HG03095 (cell line): Measurements from ENCODE around the gene EIF4E1B.

Experiments
- ATAC-seq: cut with Tn5 transposase; IDR thresholded peaks from one replicate; pipeline ENCODE4 v1.9.1; 2021; ENCODE audit warnings: moderate library complexity; ENCODE audit not compliant: unreplicated experiment

EIF4E1B gene

GRCh38 chr5:176625966-176626875, 4.3 kb upstream of the EIF4E1B start:
- no peak for ATAC-seq

- no peak for ATAC-seq
These were observed 3.6 kb upstream of the EIF4E1B start for GRCh38 chr5:176626876-176627236.

GRCh38 chr5:176627582-176627981, 2.9 kb upstream of the EIF4E1B start:
- no peak for ATAC-seq

- ATAC-seq, result no peak
These were observed 1.9 kb upstream of the EIF4E1B start for GRCh38 chr5:176628406-176629228.

GRCh38 chr5:176629317-176629852, 1.1 kb upstream of the EIF4E1B start:
- no peak for ATAC-seq

- ATAC-seq, result no peak
These were observed 277 bp downstream of the EIF4E1B start for GRCh38 chr5:176630681-176631222.

GRCh38 chr5:176631383-176632200, 1.1 kb downstream of the EIF4E1B start:
- no peak for ATAC-seq

- ATAC-seq, result no peak
These were observed 2.3 kb downstream of the EIF4E1B start for GRCh38 chr5:176632745-176633144.

- ATAC-seq, result no peak
These were observed 3.1 kb downstream of the EIF4E1B start for GRCh38 chr5:176633598-176633997.

- ATAC-seq, result no peak
These were observed 6.0 kb downstream of the EIF4E1B start for GRCh38 chr5:176636426-176636825.

- no peak for ATAC-seq
These were observed 7.1 kb downstream of the EIF4E1B start for GRCh38 chr5:176637556-176637955.

- ATAC-seq, result no peak
These were observed 8.0 kb downstream of the EIF4E1B start for GRCh38 chr5:176638437-176638836.

- ATAC-seq, result no peak
These were observed 8.7 kb downstream of the EIF4E1B start for GRCh38 chr5:176639208-176639607.

- ATAC-seq, result no peak
These were observed 9.5 kb downstream of the EIF4E1B start for GRCh38 chr5:176639981-176640380.

- ATAC-seq, result no peak
These were observed 10.1 kb downstream of the EIF4E1B start for GRCh38 chr5:176640616-176641015.

GRCh38 chr5:176642675-176643490, 12.4 kb downstream of the EIF4E1B start:
- ATAC-seq, result no peak

- ATAC-seq, result no peak
These were observed 13.2 kb downstream of the EIF4E1B start for GRCh38 chr5:176643491-176644219.

- no peak for ATAC-seq
These were observed 13.8 kb downstream of the EIF4E1B start for GRCh38 chr5:176644294-176644693.
